Endothelial cell of umbilical vein (primary cell): ENCODE data around the gene TUBGCP3.

Experiments used
- CTCF ChIP-seq, 2 donors: IDR thresholded peaks; 1 replicate in 1 of 2; 2 replicates in 1 of 2; pipeline ENCODE4 v1.5.1; 2011; ENCODE audit warnings: low read length in 2 of 2, mild to moderate bottlenecking in 2 of 2, moderate library complexity in 2 of 2, control low read depth in 1 of 2, inconsistent platforms in 1 of 2, low read depth in 1 of 2; ENCODE audit not compliant: insufficient read depth in 1 of 2; ENCODE audit errors: extremely low read depth in 1 of 2
- EZH2 ChIP-seq: IDR thresholded peaks from 2 replicates; pipeline ENCODE4 v1.6.1; 2012; ENCODE audit warnings: borderline replicate concordance, low read depth, mild to moderate bottlenecking, moderate library complexity, low read length, inconsistent platforms; ENCODE audit not compliant: severe bottlenecking
- POLR2A ChIP-seq: IDR thresholded peaks from 2 replicates; pipeline ENCODE4 v1.6.1; 2012; ENCODE audit warnings: low read depth, mild to moderate bottlenecking, control low read depth, low read length
- POLR2AphosphoS5 ChIP-seq: IDR thresholded peaks from 2 replicates; pipeline ENCODE4 v1.6.1; 2012; ENCODE audit warnings: low read depth, mild to moderate bottlenecking, control low read depth, low read length, moderate library complexity; ENCODE audit not compliant: insufficient read depth

DNA sequence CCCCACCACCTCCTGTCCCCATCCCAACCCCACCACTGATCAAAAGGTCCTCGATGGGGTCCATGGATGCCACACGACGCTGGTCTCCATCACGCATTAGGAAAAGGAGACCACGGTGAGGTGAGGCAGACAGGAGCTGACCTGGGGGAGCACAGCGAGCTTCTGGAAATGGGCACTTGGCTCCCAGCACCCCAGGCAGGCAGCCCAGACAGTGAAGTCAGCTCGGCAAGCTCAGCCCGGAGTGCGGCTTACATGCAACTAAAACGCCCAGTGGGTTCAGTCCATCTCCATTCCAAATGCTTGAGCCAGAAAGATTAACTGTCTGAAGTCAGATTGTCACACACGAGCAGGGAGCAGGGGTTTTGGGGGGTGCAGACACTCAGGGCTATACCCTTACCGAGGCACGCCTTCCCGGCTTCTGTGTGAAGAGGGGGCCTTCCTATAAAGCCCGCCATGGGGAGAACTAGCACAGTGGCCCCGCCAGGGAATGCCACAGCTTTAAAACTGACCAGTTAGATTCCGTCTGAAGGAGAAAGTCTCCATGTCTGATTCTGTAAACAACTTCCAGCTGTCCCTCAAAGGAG is 132.4 kb downstream of the TUBGCP3 start:
- TF ChIP-seq EZH2: no peak
- TF ChIP-seq POLR2A: no peak
- TF ChIP-seq CTCF (IDR thresholded peaks at IDR 0.05; ENCODE audit: extremely low read depth in 1 of 2, insufficient read depth in 1 of 2, low read depth in 1 of 2, low read length in 2 of 2): no peak
- no peak for TF ChIP-seq POLR2AphosphoS5
